HepG2 (cell line): ENCODE data around the gene NPFFR1. TPM values are rescaled to one million over a fixed set of nuclear protein-coding genes. Genes with fewer than 3 reads are reported as not detected.

Experiments
- FOXP4 ChIP-seq: sonication (generic); formaldehyde crosslinking; IDR thresholded peaks from 2 replicates; pipeline ENCODE4 v1.4.0; 2020; ENCODE audit warnings: missing genetic modification reagents
- KDM5A ChIP-seq: fragments of 200-600 bp; sonication (generic); IDR thresholded peaks from 2 replicates; pipeline ENCODE4 v1.7.0; 2018; ENCODE audit warnings: antibody characterized with exemption, mild to moderate bottlenecking, low read length, borderline replicate concordance
- KIAA2018 ChIP-seq: sonication (generic); formaldehyde crosslinking; IDR thresholded peaks from 2 replicates; pipeline ENCODE4 v1.5.0; 2020; ENCODE audit warnings: mild to moderate bottlenecking, missing genetic modification reagents, borderline replicate concordance
- KLF13 ChIP-seq: sonication (generic); formaldehyde crosslinking; IDR thresholded peaks from 2 replicates; pipeline ENCODE4 v1.4.0; 2020; ENCODE audit warnings: mild to moderate bottlenecking, missing genetic modification reagents
- MYPOP ChIP-seq: sonication (generic); formaldehyde crosslinking; IDR thresholded peaks from 2 replicates; pipeline ENCODE4 v1.8.1; 2023; ENCODE audit warnings: mild to moderate bottlenecking, moderate library complexity, missing genetic modification reagents
- RBFOX2 ChIP-seq: fragments of 200-400 bp; formaldehyde crosslinking; IDR thresholded peaks from 2 replicates; pipeline ENCODE4 v1.6.1; 2017; ENCODE audit warnings: low read depth, mild to moderate bottlenecking, low read length
- ZBTB2 ChIP-seq: sonication (generic); formaldehyde crosslinking; IDR thresholded peaks from 2 replicates; pipeline ENCODE4 v1.8.0; 2022; ENCODE audit warnings: low read depth, missing genetic modification reagents
- ZFP1 ChIP-seq: IDR thresholded peaks from 2 replicates; pipeline ENCODE4 v1.6.1; 2016
- ZFP36L1 ChIP-seq: sonication (generic); formaldehyde crosslinking; IDR thresholded peaks from 2 replicates; pipeline ENCODE4 v1.8.0; 2022; ENCODE audit warnings: mild to moderate bottlenecking, missing genetic modification reagents, moderate library complexity
- ZNF136 ChIP-seq: sonication (generic); formaldehyde crosslinking; IDR thresholded peaks from 2 replicates; pipeline ENCODE4 v1.8.1; 2022; ENCODE audit warnings: low read depth, mild to moderate bottlenecking, moderate library complexity, missing genetic modification reagents
- ZNF224 ChIP-seq: sonication (generic); formaldehyde crosslinking; IDR thresholded peaks from 2 replicates; pipeline ENCODE4 v1.5.0; 2020; ENCODE audit warnings: mild to moderate bottlenecking, missing genetic modification reagents
- ZNF317 ChIP-seq: sonication (generic); formaldehyde crosslinking; IDR thresholded peaks from 2 replicates; pipeline ENCODE4 v1.5.0; 2020; ENCODE audit warnings: mild to moderate bottlenecking, missing genetic modification reagents
- ZNF543 ChIP-seq: sonication (generic); formaldehyde crosslinking; IDR thresholded peaks from 2 replicates; pipeline ENCODE4 v1.4.0; 2020; ENCODE audit warnings: mild to moderate bottlenecking, missing genetic modification reagents
- polyA plus RNA-seq, 8 experiments: library from polyadenylated mRNA; depleted of rRNA in 3 of 8; stranded (reverse) in 7 of 8; unstranded in 1 of 8; fragments of >200 nt; fragmentation: Illumina TruSeq in 4 of 8; extraction: Trizol in 4 of 8; gene quantifications; 2 replicates each; pipeline versions ENCODE4 v1.2.1 to v1.2.3, GENCODE V29; 2011 to 2016; ENCODE audit warnings: low read depth in 4 of 8, missing spikeins in 1 of 8, mixed read lengths in 1 of 8; ENCODE audit not compliant: insufficient read depth in 1 of 8
- total RNA-seq, 5 experiments: library from RNA; depleted of rRNA; stranded (reverse); fragments of >200 nt; fragmentation: Illumina TruSeq; extraction: Trizol; gene quantifications; 2 replicates each; pipeline ENCODE4 v1.2.3, GENCODE V29; 2016; ENCODE audit warnings: low read depth in 1 of 5

Gene NPFFR1
- total and polyA plus RNA-seq, 2 of the 13 experiments (the other 11 are each of a cell fraction or from before 2014, with no cell fraction given), result under 0.01 TPM; not detected in 1

GRCh38 chr10:70323697-70324338 lies 40.0 kb upstream of the NPFFR1 start (continued):
- TF ChIP-seq KIAA2018 (CRISPR knock-in tag) (no peak), ZNF317 (0 out of 2 replicates have a peak, but pooled peaks have one; percentile 21), FOXP4 (CRISPR knock-in tag) (peak; percentile 56; the same call in 1 of the 2 replicates), ZFP1 (CRISPR knock-in tag) (0 out of 2 replicates have a peak, but pooled peaks have one; percentile 37), ZNF224 (CRISPR knock-in tag) (peak; percentile 88; the same call in 1 of the 2 replicates), KLF13 (CRISPR knock-in tag) (0 out of 2 replicates have a peak, but pooled peaks have one; percentile 47), ZFP36L1 (peak; percentile 71; the same call in 1 of the 2 replicates), KDM5A (no peak), ZNF543 (CRISPR knock-in tag) (peak; percentile 97), RBFOX2 (peak; percentile 63), MYPOP (CRISPR knock-in tag) (peak; percentile 85; the same call in 1 of the 2 replicates), ZBTB2 (CRISPR knock-in tag) (0 out of 2 replicates have a peak, but pooled peaks have one; percentile 50), ZNF136 (CRISPR knock-in tag) (no peak)
